Parathyroid adenoma (tissue), 2 donors: ENCODE data around the gene ADAM12.

Source experiments
- H2AFZ ChIP-seq: fragments of 300-600 bp; sonication (generic); one replicate; pipeline ENCODE4 v1.7.0; 2017; ENCODE audit warnings: antibody characterized with exemption, mild to moderate bottlenecking
- H3K27ac ChIP-seq: fragments of 300-600 bp; sonication (generic); one replicate; pipeline ENCODE4 v1.7.0; 2017
- H3K27me3 ChIP-seq: fragments of 300-600 bp; sonication (generic); one replicate; pipeline ENCODE4 v1.7.0; 2017; ENCODE audit warnings: low read length; ENCODE audit not compliant: control insufficient read depth, insufficient read depth
- H3K36me3 ChIP-seq: fragments of 300-600 bp; sonication (generic); one replicate; pipeline ENCODE4 v1.7.0; 2017; ENCODE audit warnings: low read length; ENCODE audit not compliant: control insufficient read depth, insufficient read depth
- H3K4me1 ChIP-seq: fragments of 300-600 bp; sonication (generic); one replicate; pipeline ENCODE4 v1.7.0; 2017; ENCODE audit warnings: control low read depth
- H3K4me2 ChIP-seq: fragments of 300-600 bp; sonication (generic); one replicate; pipeline ENCODE4 v1.7.0; 2017; ENCODE audit warnings: low read length
- H3K4me3 ChIP-seq: fragments of 300-600 bp; sonication (generic); one replicate; pipeline ENCODE4 v1.7.0; 2017; ENCODE audit warnings: low read depth, low read length
- H3K79me2 ChIP-seq: fragments of 300-600 bp; sonication (generic); one replicate; pipeline ENCODE4 v1.7.0; 2017; ENCODE audit warnings: control low read depth
- H3K9ac ChIP-seq: fragments of 300-600 bp; sonication (generic); one replicate; pipeline ENCODE4 v1.7.0; 2017; ENCODE audit warnings: mild to moderate bottlenecking
- H3K9me3 ChIP-seq: fragments of 300-600 bp; sonication (generic); one replicate; pipeline ENCODE4 v1.7.0; 2017; ENCODE audit warnings: low read length; ENCODE audit not compliant: control insufficient read depth
- TF ChIP-seq, protein P1 (sequence below): fragments of 300-600 bp; sonication (generic); IDR thresholded peaks from one replicate; pipeline ENCODE4 v1.7.0; 2017; ENCODE audit warnings: antibody characterized with exemption, mild to moderate bottlenecking
- donor health status: primary hyperparathyroidism.

The ADAM12 gene

DNA sequence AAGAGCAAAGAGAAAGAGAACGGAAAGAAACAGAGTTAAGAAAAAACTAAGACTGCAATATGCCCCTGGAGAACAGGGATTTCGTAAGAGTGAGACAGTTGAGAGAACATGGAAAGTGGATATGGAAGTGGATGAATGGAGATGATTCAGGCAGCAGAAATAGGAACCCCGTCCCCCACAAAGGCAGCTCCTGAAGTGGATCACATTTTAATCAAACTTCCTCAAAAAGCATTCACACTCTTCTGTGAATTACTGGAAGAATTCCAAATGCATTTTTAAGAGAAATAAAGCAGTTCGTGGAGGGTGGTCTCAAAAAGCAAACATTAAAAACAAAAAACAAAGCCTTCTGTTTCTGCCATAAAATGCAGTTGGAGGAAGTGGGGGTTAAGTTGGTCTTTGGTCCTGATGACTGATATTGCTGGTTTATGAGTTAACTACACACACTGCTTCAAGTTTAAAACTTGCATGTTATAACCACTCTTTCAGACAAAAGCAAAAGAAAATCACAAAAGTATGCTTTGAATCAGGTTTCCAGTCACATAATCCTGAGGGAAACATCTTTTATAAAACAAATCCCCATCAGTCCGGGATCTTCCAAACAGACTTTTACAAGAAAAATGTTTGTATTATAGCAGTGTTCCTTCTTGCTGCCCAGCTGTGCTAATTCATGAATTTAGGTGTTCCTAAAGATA, 277.6 kb downstream of the ADAM12 start:
- H3K27me3 ChIP-seq = no peaks in the 10 kb centered on the region
- H3K36me3 ChIP-seq = no peaks in the 10 kb centered on the region
- no peak overlapping the region for H3K9ac ChIP-seq
- H3K4me1 ChIP-seq = no peaks in the 10 kb centered on the region
- H2AFZ ChIP-seq = no peak overlapping the region
- TF ChIP-seq, protein P1, sequence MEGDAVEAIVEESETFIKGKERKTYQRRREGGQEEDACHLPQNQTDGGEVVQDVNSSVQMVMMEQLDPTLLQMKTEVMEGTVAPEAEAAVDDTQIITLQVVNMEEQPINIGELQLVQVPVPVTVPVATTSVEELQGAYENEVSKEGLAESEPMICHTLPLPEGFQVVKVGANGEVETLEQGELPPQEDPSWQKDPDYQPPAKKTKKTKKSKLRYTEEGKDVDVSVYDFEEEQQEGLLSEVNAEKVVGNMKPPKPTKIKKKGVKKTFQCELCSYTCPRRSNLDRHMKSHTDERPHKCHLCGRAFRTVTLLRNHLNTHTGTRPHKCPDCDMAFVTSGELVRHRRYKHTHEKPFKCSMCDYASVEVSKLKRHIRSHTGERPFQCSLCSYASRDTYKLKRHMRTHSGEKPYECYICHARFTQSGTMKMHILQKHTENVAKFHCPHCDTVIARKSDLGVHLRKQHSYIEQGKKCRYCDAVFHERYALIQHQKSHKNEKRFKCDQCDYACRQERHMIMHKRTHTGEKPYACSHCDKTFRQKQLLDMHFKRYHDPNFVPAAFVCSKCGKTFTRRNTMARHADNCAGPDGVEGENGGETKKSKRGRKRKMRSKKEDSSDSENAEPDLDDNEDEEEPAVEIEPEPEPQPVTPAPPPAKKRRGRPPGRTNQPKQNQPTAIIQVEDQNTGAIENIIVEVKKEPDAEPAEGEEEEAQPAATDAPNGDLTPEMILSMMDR = no peak
- no peaks in the 10 kb centered on the region for H3K79me2 ChIP-seq
- H3K4me2 ChIP-seq = no peak overlapping the region
- H3K4me3 ChIP-seq = no peak overlapping the region
- no peaks in the 10 kb centered on the region for H3K9me3 ChIP-seq
- no peak overlapping the region for H3K27ac ChIP-seq

DNA sequence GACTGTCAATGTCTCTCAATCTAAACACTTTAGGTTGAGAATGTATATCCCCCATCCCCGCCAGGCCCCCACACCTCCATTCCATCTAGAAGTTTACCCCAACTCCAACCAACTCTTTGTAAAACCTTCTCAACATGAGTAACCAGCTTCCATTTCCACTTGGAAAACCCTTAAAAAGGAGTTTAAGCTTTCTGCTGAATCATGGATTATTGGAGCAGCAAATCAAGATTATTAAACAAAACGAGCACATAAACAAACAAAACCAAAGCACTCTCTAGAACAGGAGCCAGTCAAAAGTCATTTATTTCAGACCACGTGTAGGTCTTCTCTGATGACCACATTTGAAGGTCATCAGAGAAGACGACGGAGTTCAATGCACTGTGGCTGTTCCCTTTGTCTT, 278.4 kb downstream of the ADAM12 start:
- TF ChIP-seq, protein P1 = no peak
- no peak overlapping the region for H3K27ac ChIP-seq
- H3K36me3 ChIP-seq = no peaks in the 10 kb centered on the region
- H3K9ac ChIP-seq = no peak overlapping the region
- no peak overlapping the region for H2AFZ ChIP-seq
- no peak overlapping the region for H3K4me3 ChIP-seq
- no peaks in the 10 kb centered on the region for H3K4me1 ChIP-seq
- no peaks in the 10 kb centered on the region for H3K9me3 ChIP-seq
- no peaks in the 10 kb centered on the region for H3K27me3 ChIP-seq
- H3K79me2 ChIP-seq = no peaks in the 10 kb centered on the region
- H3K4me2 ChIP-seq = no peak overlapping the region

GRCh38 chr10:126108693-126109092, 279.6 kb downstream of the ADAM12 start:
- no peaks in the 10 kb centered on the region for H3K36me3 ChIP-seq
- no peak overlapping the region for H3K4me3 ChIP-seq
- H3K27me3 ChIP-seq = no peaks in the 10 kb centered on the region
- no peak overlapping the region for H3K4me2 ChIP-seq
- no peak overlapping the region for H3K9ac ChIP-seq
- no peaks in the 10 kb centered on the region for H3K9me3 ChIP-seq
- no peaks in the 10 kb centered on the region for H3K4me1 ChIP-seq
- H3K79me2 ChIP-seq = no peaks in the 10 kb centered on the region
- no peak overlapping the region for H2AFZ ChIP-seq
- no peak overlapping the region for H3K27ac ChIP-seq
- TF ChIP-seq, protein P1 = no peak

- Histone ChIP-seq H3K4me1 (no peaks in the 10 kb centered on the region), H3K27ac (no peak overlapping the region), H3K27me3 (no peaks in the 10 kb centered on the region), H3K4me2 (no peak overlapping the region), H3K36me3 (no peaks in the 10 kb centered on the region), H3K4me3 (no peak overlapping the region), H3K79me2 (no peaks in the 10 kb centered on the region), H2AFZ (no peak overlapping the region), H3K9me3 (no peaks in the 10 kb centered on the region), H3K9ac (no peak overlapping the region)
- TF ChIP-seq, protein P1 = no peak
Observed at GRCh38 chr10:126104767-126105166, 283.5 kb downstream of the ADAM12 start.

DNA sequence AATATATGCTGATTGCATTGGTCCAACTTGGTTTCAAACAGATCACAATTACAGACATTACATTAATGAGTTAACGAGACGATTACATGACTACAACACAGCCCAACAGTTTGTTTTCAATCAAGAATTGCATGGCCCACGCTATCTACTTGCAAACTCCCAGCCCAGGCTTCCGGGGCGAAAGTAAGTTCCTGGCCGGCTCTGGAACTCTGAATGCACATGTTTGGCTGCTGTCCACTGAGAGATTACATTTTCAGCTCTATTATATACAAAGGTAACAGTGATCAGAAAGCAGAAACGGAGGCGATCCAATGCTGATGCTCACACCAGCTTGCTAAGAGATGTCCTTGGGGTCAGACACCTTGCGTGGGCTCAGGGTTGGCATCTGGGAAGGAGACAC, 285.6 kb downstream of the ADAM12 start:
- Histone ChIP-seq H3K4me3 (no peak overlapping the region), H3K4me1 (no peaks in the 10 kb centered on the region), H3K4me2 (no peak overlapping the region), H3K79me2 (no peaks in the 10 kb centered on the region), H3K27ac (no peak overlapping the region), H2AFZ (no peak overlapping the region), H3K9ac (no peak overlapping the region), H3K9me3 (no peaks in the 10 kb centered on the region), H3K27me3 (no peaks in the 10 kb centered on the region), H3K36me3 (no peaks in the 10 kb centered on the region)
- TF ChIP-seq, protein P1 = no peak
